CD4-positive, alpha-beta T cell treated with Interleukin-2 at 100 ng/mL for 4 hours (primary cell): ENCODE data around the gene INAVA.
"Not testable (repeated sequence)": the region's sequence is repeated elsewhere in the genome, so short reads cannot be mapped to it uniquely, and the experiment has no call there.

Source experiments
- DNase-seq: peaks from one replicate; pipeline ENCODE4 v3.0.0-alpha.2; 2020; ENCODE audit warnings: low spot score

Gene INAVA

GRCh38 chr1:200963888-200964287 lies 69.2 kb downstream of the INAVA start:
- DNase-seq: not testable (repeated sequence)
